GM21381 (cell line): Measurements from ENCODE around the gene SRSF3.
A peak's percentile ranks its signal among the peaks of the same experiment; 100 is the strongest.
"Not testable (repeated sequence)": the region's sequence is repeated elsewhere in the genome, so short reads cannot be mapped to it uniquely, and the experiment has no call there.

Experiments
- ATAC-seq: cut with Tn5 transposase; IDR thresholded peaks from one replicate; pipeline ENCODE4 v1.9.1; 2021; ENCODE audit warnings: mild to moderate bottlenecking, moderate library complexity; ENCODE audit not compliant: unreplicated experiment

The SRSF3 gene

GRCh38 chr6:36594029-36594815 is at the start of gene SRSF3:
Gene SRSF3, plus strand, starts transcription at chr6:36594362. Its CDS starts 2,401 bp downstream, at chr6:36596763.
- peak; percentile 79 for ATAC-seq

- no peak for ATAC-seq
Measured at GRCh38 chr6:36545767-36546307, 48.3 kb upstream of the SRSF3 start.

- ATAC-seq, result peak; percentile 5
Measured at GRCh38 chr6:36546308-36546919, 47.7 kb upstream of the SRSF3 start.

DNA sequence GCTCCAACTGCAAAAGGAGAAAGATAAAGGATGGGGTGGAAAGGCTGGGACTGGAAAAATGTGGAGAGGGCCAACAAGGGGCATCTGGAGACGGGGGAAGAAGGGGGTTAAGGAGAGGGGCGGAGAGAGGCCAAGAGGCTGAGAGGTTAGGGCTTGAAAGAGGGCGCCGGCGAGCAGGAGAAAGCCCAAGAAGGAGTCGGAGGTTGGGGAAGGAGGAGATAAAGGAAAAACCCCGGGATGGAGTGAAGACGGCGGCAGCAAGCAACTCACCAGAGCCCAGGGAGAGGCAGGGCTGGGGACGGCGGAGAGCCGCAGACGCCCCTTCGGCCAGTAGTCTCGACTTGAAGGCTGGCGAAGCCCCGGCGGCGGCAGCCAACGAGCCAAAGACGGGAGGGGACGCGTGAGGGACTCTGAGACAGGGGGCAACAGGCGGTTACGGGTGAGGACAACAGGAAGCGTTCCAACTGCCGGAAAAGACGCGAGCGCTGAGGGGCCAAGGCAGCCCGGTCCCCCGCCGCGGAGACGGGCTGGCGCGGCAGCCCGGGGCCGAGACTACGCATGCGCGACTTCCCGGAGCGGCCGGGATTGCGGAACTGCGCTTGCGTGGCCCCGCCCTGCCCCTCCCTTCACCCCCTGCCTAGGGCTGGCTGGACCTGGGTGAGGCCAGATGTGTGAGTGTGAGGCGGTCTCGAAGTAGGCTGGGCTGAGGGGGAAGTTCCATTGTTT is 47.1 kb upstream of the SRSF3 start, which contains the start of gene STK38:
TSS of gene STK38 (minus strand) at position 560 of the 726 bp plus-strand sequence. CDS start 7,277 bp downstream, outside the sequence.
- ATAC-seq, result peak; percentile 84

GRCh38 chr6:36547646-36548400 is 46.3 kb upstream of the SRSF3 start:
- ATAC-seq, result no peak

- ATAC-seq, result no peak
Measured at GRCh38 chr6:36548401-36548743, 45.8 kb upstream of the SRSF3 start.

DNA sequence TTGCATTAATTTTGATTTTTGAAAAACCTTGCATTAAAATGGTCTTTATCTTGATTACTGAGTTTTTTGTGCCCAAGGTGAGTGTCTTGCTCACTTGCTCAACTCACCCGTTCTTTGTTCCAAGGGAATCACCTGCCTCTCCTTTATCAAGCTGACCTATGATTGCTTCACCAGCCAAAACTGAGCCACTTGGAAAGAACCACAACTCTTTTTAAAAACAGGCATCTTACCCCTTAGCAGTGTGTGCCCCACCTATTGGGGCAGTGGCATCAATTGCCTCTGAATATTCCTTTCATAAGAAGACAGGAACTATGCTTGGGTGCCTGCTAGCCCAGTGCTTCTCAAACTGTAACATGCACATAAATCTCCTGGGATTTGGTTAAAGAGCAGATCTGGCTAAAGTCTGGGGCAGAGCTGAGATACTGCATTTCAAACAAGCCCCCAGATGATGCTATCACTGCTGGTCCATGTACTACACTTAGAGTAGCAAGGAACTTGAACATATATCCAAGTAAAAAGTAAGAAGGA is 43.6 kb upstream of the SRSF3 start:
- ATAC-seq, result no peak

DNA sequence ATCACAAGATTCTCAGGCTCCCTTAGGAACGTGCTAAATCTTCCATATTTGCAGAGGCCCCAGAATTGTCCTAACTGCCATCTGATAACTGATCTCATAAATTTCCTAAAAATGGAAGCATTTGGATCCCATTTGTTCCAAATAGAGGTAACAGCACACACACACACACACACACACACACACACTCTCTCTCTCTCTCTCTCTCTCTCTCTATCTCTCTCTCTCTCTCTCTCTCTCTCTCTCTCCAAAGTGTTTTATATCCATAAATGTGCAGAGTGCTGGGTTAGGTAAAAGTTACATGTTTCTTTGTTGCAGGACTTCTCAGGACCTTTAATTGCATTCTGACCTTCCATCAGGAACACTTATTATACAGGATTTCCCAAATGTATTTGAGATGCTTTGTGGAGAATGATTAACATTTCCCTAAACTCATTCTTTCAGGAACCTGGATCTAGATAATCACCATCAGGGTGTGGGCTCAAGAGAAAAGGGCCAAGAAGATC is 38.4 kb upstream of the SRSF3 start:
- no peak for ATAC-seq

DNA sequence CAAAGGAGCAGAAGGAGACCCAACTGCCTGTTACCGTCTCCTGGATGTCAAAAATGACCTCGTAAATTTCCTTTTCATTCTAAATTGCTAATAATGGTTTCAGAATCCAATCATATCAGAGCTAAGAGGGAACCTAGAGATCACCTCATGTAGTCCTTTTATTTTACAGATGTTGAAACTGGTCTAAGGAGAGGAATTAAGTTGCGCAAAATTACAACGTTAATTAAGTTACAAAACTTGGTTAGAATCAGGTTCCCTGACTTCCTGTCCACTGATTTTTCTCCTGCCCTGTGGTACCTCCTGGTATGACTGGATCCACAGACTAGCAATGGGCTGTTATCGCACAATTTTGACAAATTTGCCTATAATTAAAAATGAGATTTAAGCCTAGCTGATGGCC is 37.9 kb upstream of the SRSF3 start:
- no peak for ATAC-seq

DNA sequence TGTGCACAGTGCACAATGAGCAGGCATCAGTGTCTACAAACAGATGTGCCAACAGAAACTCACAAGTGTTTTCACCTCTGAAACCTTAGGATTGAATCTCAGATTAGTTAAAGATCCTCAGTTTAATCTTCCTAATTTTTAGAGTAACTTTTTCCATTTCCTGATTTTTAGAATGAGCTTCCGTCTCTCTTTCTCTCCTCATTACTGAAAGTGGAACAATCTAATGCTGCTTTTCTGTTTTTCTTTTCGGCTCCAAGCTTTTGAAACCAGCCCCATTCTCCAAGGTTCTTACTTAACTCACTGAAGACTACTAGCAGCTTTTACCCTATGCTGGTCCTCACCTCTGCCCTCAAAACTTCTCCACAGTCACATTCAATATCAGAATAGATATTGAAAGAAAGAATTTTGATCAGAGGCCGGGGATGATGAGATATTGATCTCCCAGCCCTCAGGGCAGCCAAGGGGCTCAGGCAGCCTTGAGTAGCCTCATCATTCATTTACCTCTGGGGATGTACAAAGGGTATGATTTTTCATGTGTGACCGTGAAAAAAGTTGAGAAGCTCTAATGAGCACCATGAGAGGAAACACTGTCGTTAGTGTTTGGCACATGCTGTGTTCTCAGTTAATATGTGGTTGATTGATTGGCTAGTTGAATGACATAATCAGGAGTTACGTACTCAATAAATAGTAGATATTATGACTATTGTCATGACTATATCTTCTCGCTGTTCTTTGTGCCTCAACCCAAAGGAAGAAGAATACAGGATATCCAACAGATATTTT is 35.0 kb upstream of the SRSF3 start:
- ATAC-seq, result no peak

GRCh38 chr6:36560822-36561221 is 33.3 kb upstream of the SRSF3 start:
- ATAC-seq, result no peak

- no peak for ATAC-seq
Measured at GRCh38 chr6:36563237-36563927, 30.8 kb upstream of the SRSF3 start.

- no peak for ATAC-seq
Measured at GRCh38 chr6:36563928-36564284, 30.3 kb upstream of the SRSF3 start.

DNA sequence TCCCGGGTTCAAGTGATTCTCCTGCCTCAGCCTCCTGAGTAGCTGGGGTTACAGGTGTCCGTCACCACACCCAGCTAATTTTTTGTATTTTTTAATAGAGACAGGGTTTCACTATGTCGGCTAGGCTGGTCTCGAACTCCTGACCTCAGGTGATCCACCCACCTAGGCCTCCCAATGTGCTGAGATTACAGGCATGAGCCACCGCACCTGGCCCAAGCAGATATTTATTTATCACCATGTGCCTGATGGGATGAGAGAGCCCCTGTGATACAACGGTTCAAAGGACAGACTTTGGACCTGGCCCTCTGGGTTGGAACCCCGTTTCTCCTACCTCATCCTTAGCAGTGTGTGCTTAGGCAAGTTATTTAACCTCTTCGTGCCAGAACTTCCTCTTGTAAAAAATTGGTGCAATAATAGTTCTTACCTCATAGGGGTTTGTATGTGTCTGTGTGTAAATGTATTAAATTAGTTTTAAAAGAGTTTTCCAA is 27.7 kb upstream of the SRSF3 start:
- no peak for ATAC-seq

DNA sequence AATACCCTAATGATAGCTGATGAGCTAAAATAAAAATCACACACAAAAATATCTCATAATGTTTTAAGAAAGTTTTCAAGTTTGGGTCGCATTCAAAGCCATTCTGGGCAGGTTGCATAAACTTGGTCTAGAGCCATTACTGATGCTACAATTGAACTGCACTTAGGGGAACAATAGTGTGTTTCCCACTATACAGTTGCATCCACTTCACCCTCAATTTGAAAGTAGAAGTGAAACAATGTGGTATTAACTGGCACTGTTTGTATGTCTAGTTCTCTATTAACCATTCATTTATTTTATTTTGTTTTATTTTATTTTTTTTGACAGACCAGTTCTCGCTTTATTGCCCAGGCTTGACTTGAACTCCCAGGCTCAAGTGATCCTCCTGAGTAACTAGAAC is 23.9 kb upstream of the SRSF3 start:
- no peak for ATAC-seq

DNA sequence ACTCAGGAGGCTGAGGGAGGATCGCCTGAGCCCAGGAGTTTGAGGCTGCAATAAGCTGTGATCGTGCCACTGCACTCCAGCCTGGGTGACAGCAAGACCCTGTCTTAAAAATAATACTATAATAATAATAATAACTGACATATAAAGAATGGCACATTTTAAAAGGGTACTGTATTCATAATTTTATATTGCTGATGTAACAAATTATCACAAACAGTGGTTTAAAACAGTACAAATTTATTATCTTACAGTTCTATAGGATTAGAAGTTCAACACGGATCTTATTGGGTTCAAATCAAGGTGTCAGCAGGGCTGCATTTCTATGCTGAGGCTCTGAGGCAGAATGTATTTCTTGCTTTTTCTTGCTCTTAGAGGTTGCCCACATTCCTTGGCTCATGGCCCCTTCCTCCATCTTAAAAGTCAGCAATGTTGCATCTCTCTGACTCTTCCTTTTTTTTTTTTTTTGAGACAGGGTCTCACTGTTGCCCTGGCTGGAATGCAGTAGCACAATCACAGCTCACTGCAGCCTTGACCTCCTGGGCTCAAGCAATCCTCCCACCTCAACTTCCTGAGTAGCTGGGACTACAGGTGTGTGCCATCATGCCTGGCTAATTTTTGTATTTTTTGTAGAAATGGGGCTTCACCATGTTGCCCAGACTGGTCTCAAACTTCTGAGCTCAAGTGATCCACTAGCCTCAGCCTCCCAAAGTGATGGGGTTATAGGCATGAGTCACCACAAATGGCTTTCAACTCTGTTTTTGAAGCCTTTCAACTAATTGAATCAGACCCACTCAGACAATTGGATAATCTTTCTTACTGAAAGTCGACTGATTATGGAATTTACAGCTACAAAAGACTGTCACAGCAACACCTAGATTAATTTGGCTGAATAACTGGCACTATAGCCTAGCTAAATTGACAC is 22.8 kb upstream of the SRSF3 start:
- no peak for ATAC-seq

GRCh38 chr6:36572353-36573311 is 21.5 kb upstream of the SRSF3 start:
- ATAC-seq, result not testable (repeated sequence)
